Prostate gland (tissue), 2 donors: ENCODE data around the gene TMPRSS11A. TPM values are rescaled to one million over a fixed set of nuclear protein-coding genes. Genes with fewer than 3 reads are reported as not detected.

Experiments used
- DNase-seq: peaks from one replicate; pipeline ENCODE4 v3.0.0-alpha.2; 2019; ENCODE audit warnings: low spot score
- H3K27ac ChIP-seq, 2 donors: fragments of 200-600 bp; sonication (generic); 2 replicates each; pipeline ENCODE4 v1.5.1; 2017 to 2019
- H3K27me3 ChIP-seq: fragments of 200-600 bp; sonication (generic); replicated peaks from 2 replicates; pipeline ENCODE4 v1.5.1; 2019; ENCODE audit not compliant: insufficient read depth
- H3K36me3 ChIP-seq, 2 donors: fragments of 200-600 bp; sonication (generic); 1 replicate in 1 of 2; 2 replicates in 1 of 2; pipeline versions ENCODE4 v1.5.1 to v1.8.1; 2017 to 2019
- H3K4me1 ChIP-seq: fragments of 200-600 bp; sonication (generic); replicated peaks from 2 replicates; pipeline ENCODE4 v1.5.1; 2019
- H3K4me3 ChIP-seq, 2 donors: fragments of 200-600 bp; sonication (generic); 2 replicates each; pipeline ENCODE4 v1.5.1; 2017 to 2019
- H3K9me3 ChIP-seq: fragments of 200-600 bp; sonication (generic); 2 replicates; pipeline ENCODE4 v1.5.1; 2017
- CTCF ChIP-seq, 4 experiments: fragments of 200-600 bp in 2 of 4; fragments of 450-650 bp in 2 of 4; sonication (generic) in 2 of 4; IDR thresholded peaks; 1 replicate in 3 of 4; 2 replicates in 1 of 4; pipeline ENCODE4 v1.5.1; 2016 to 2019; ENCODE audit warnings: antibody characterized with exemption in 4 of 4, mild to moderate bottlenecking in 2 of 4, moderate library complexity in 2 of 4
- POLR2A ChIP-seq: fragments of 450-650 bp; IDR thresholded peaks from one replicate; pipeline ENCODE4 v1.6.1; 2016; ENCODE audit warnings: antibody characterized with exemption, mild to moderate bottlenecking
- POLR2AphosphoS5 ChIP-seq: sonication (generic); formaldehyde crosslinking; IDR thresholded peaks from one replicate; pipeline ENCODE4 v1.6.1; 2017; ENCODE audit warnings: antibody characterized with exemption
- WGBS: methylation state at CpG from one replicate; pipeline ENCODE4 v1.1.5; 2018; 5-methylcytosine and 5-hydroxymethylcytosine counted together
- intact Hi-C: fragments of 100-400 bp; cut with DNase I; formaldehyde crosslinking; loops from one replicate; pipeline ENCODE4 v1.14.2; 2022
- total RNA-seq, 2 donors: library from RNA; depleted of rRNA; stranded (reverse); fragments of >200 nt; gene quantifications; one replicate each; pipeline ENCODE4 v1.1.0, GENCODE V29; 2016

Gene TMPRSS11A
- total RNA-seq, 2 donors from 2014 or later: 0.18 to 0.45 TPM

- no peak for TF ChIP-seq POLR2AphosphoS5
- TF ChIP-seq POLR2A: no peak
- no peak for TF ChIP-seq CTCF (IDR thresholded peaks at IDR 0.05)
- Histone ChIP-seq H3K4me1 (no peaks in the 10 kb centered on the region), H3K4me3 (no peak overlapping the region), H3K9me3 (no peaks in the 10 kb centered on the region), H3K27ac (no peak overlapping the region), H3K27me3 (no peaks in the 10 kb centered on the region), H3K36me3 (no peaks in the 10 kb centered on the region)
- WGBS: 86% methylated on average over 4 of the region's 4 CpGs
- no peak for DNase-seq
- intact Hi-C loops: no loop called here
Observed at GRCh38 chr4:67907650-67908049, 55.6 kb downstream of the TMPRSS11A start.

- Histone ChIP-seq H3K27ac (no peak overlapping the region), H3K36me3 (no peaks in the 10 kb centered on the region), H3K27me3 (no peaks in the 10 kb centered on the region), H3K9me3 (no peaks in the 10 kb centered on the region), H3K4me1 (no peaks in the 10 kb centered on the region), H3K4me3 (no peak overlapping the region)
- no peak for DNase-seq
- intact Hi-C loops: no loop called here
- no peak for TF ChIP-seq CTCF (IDR thresholded peaks at IDR 0.05)
- no peak for TF ChIP-seq POLR2AphosphoS5
- TF ChIP-seq POLR2A: no peak
Observed at GRCh38 chr4:67899096-67899495, 64.2 kb downstream of the TMPRSS11A start.

GRCh38 chr4:67897686-67898085 lies 65.6 kb downstream of the TMPRSS11A start:
- H3K27me3 ChIP-seq: no peaks in the 10 kb centered on the region
- H3K27ac ChIP-seq: no peak overlapping the region
- H3K36me3 ChIP-seq: no peaks in the 10 kb centered on the region
- intact Hi-C loops: no loop called here
- no peak overlapping the region for H3K4me3 ChIP-seq
- no peak for DNase-seq
- H3K9me3 ChIP-seq: no peaks in the 10 kb centered on the region
- H3K4me1 ChIP-seq: no peaks in the 10 kb centered on the region
- TF ChIP-seq POLR2AphosphoS5: no peak
- TF ChIP-seq CTCF (IDR thresholded peaks at IDR 0.05): no peak

GRCh38 chr4:67896421-67897065 lies 66.8 kb downstream of the TMPRSS11A start:
- TF ChIP-seq CTCF (IDR thresholded peaks at IDR 0.05) (no peak), POLR2AphosphoS5 (no peak), POLR2A (no peak)
- DNase-seq: no peak
- intact Hi-C loops: no loop called here
- Histone ChIP-seq H3K27ac (no peak overlapping the region), H3K36me3 (no peaks in the 10 kb centered on the region), H3K4me3 (no peak overlapping the region), H3K4me1 (no peaks in the 10 kb centered on the region), H3K27me3 (no peaks in the 10 kb centered on the region), H3K9me3 (no peaks in the 10 kb centered on the region)
- WGBS: 98% methylated on average over 14 of the region's 26 CpGs

GRCh38 chr4:67894659-67895058 lies 68.6 kb downstream of the TMPRSS11A start:
- Histone ChIP-seq H3K9me3 (no peaks in the 10 kb centered on the region), H3K36me3 (no peaks in the 10 kb centered on the region), H3K4me3 (no peak overlapping the region), H3K27me3 (no peaks in the 10 kb centered on the region), H3K4me1 (no peaks in the 10 kb centered on the region), H3K27ac (no peak overlapping the region)
- no peak for DNase-seq
- intact Hi-C loops: no loop called here
- 88% methylated on average over 1 of the region's 1 CpG for WGBS
- TF ChIP-seq CTCF (IDR thresholded peaks at IDR 0.05) (no peak), POLR2AphosphoS5 (no peak), POLR2A (no peak)
